Stimulated activated effector memory CD8-positive, alpha-beta T cell treated with anti-CD3 and anti-CD28 coated beads, Interleukin-12 subunit alpha, Interleukin-12 subunit beta, amount 100 ng/mL, for 72 hours (primary cell): ENCODE results near the gene TRIM29.
"Not testable (repeated sequence)": the region's sequence is repeated elsewhere in the genome, so short reads cannot be mapped to it uniquely, and the experiment has no call there.

Source experiments
- ATAC-seq: fragments of 150-1000 bp; cut with Tn5 transposase; 2 replicates; pipeline ENCODE4 v1.10.0; 2021
- DNase-seq, 2 donors: peaks; one replicate each; pipeline ENCODE4 v3.0.0; 2021 to 2022; ENCODE audit warnings: low spot score in 2 of 2
- H3K27ac Mint-ChIP-seq: one replicate; pipeline ENCODE4 v1.8.0; 2022; ENCODE audit warnings: mild to moderate bottlenecking, mixed read lengths
- H3K36me3 Mint-ChIP-seq: one replicate; pipeline ENCODE4 v1.8.0; 2022; ENCODE audit warnings: mild to moderate bottlenecking, mixed read lengths
- H3K4me1 Mint-ChIP-seq: one replicate; pipeline ENCODE4 v1.8.0; 2022; ENCODE audit warnings: mixed read lengths
- H3K4me3 Mint-ChIP-seq: one replicate; pipeline ENCODE4 v1.8.0; 2022; ENCODE audit warnings: mild to moderate bottlenecking, mixed read lengths
- H3K9me3 Mint-ChIP-seq: one replicate; pipeline ENCODE4 v1.8.0; 2022; ENCODE audit warnings: mixed read lengths

Gene TRIM29

DNA sequence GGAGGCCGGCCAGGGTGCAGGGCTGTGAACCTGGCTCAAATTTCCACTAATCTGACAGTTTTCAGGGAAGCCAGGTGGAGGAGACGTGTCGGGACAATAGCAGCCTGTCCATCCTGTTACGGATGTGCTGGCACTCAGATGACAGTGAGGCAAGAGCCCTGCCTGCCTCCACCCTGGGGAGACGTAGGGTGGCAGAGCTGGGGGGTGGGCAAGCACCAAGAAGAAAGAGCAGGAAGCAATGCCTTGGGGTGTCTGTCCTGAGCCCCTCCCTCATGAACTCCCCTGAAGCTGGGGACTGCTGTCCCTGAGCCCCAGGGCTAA lies 10.0 kb upstream of the TRIM29 start:
- Mint-ChIP-seq H3K4me3 (no peak overlapping the region), H3K27ac (no peak overlapping the region), H3K4me1 (no peaks in the 10 kb centered on the region), H3K9me3 (peaks cover 4% of the 10 kb centered on the region), H3K36me3 (no peaks in the 10 kb centered on the region)
- DNase-seq (no peak), ATAC-seq (no peak)

DNA sequence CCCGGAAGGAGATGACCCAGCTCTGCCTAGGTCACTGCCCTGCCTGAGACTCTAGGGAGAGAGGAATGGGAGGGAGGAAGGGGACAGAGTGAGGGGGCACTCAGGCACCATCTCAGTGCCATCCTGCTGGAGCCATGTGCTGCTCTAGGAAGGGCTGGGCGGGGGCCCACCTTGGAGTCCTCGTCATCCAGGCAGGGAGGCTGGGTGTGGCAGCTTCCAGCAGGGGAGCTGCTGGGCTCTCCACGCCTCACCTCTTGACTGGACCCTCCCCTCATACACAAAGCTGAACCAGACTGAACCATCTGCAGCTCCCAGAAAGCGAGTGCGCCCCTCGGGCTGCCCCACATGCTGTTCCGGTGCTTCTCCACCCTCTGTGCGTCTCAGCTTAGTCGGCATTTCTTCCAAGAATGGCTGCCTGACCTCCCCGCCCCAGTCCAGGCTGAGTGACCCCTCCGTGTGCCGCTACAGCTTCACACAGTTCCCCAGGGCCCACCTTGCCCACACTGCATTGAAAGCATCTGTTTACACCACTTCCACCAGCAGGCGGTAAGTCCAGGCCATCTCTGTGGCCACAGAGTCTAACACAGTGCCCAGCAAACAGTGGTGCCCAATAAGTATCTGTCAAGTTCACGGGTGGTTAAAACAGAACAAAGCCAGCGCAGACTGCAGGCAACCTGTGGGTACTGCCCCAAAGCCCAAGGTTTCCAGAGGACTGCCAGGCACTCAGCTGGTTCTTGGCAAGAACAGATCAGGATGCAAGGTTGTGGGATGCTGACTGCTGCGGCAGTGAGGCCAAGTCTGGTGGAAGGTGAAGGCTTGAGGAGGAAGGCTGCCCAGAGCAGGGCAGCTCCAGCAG lies 9.4 kb upstream of the TRIM29 start:
- DNase-seq = no peak
- Mint-ChIP-seq H3K9me3 (peaks cover 4% of the 10 kb centered on the region), H3K4me1 (no peaks in the 10 kb centered on the region), H3K27ac (no peak overlapping the region), H3K36me3 (no peaks in the 10 kb centered on the region), H3K4me3 (no peak overlapping the region)
- peak; percentile 40 for ATAC-seq

DNA sequence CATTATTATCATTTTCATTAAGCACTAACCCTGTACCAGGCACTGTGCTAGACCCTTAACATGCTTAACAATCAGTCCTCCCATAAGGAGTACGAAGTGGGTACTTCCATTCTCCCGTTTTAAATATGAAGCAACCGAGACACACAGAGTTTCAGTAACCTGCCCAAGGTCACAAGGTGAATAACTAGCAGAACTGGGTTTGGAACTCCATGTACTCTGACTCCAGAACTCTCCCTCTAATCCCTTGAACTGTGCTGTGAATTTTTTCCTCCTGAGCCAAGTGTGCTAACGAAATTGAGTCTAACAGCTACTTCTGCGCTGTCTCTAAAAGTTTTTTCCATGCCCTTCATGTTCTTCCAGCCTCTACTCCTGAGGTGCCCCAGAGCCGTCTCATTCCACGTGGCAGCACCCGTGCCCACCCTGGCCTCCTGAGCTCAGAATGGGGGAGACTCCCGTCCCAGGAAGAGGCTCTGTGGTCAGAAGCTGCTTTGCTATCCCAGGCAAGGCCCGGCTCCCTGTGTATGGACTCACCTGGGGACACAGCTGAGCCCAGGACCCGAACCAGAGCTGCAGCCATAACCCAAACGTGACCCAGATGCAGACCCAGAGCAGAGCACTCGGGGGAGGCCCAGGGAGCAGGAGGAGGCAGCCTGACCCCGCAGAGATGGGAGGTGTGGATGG lies 8.6 kb upstream of the TRIM29 start:
- no peak for ATAC-seq
- H3K9me3 Mint-ChIP-seq = peaks cover 4% of the 10 kb centered on the region
- H3K36me3 Mint-ChIP-seq = no peaks in the 10 kb centered on the region
- no peaks in the 10 kb centered on the region for H3K4me1 Mint-ChIP-seq
- H3K27ac Mint-ChIP-seq = no peak overlapping the region
- peak in 1 of 2 donors; percentile 30 for DNase-seq
- H3K4me3 Mint-ChIP-seq = no peak overlapping the region

DNA sequence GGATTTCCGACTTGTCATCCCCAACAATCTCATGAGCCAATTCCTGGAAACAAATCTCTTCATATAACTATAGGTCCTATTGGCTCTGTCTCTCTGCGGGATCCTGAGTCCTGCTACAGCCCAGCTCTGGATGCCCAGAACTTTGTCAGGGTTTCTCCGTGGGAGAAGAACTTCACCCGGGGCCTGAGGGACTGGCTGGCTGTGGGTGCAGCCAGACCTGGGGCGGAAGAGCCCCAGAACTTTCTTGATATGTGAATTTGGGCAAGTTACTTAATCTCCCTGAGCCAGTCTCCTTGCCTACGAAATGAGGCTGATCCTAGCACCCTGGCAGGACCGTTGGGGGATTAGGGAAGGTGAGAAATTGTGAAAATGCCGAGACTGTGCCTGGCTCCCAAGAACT lies 6.6 kb upstream of the TRIM29 start:
- ATAC-seq (no peak), DNase-seq (no peak)
- H3K27ac Mint-ChIP-seq = no peak overlapping the region
- H3K4me3 Mint-ChIP-seq = no peak overlapping the region
- H3K9me3 Mint-ChIP-seq = no peaks in the 10 kb centered on the region
- H3K36me3 Mint-ChIP-seq = no peaks in the 10 kb centered on the region
- no peaks in the 10 kb centered on the region for H3K4me1 Mint-ChIP-seq

DNA sequence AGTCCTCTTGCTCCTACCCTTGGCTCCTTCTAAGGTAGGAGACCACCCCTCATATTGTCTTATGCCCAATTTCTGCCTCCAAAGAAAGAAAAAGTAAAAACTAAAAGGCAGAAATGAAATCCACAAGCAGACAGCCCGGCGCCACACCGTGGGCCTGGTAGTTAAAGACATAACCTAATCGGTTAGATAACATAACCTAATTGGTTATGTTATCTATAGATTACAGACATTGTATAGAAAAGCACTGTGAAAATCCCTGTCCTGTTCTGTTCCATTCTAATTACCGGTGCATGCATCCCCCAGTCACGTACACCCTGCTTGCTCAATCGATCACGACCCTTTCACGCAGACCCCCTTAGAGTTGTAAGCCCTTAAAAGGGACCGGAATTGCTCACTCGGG lies 5.6 kb upstream of the TRIM29 start:
- not testable (repeated sequence) for H3K4me1 Mint-ChIP-seq, H3K4me3 Mint-ChIP-seq, H3K36me3 Mint-ChIP-seq, H3K9me3 Mint-ChIP-seq, DNase-seq, H3K27ac Mint-ChIP-seq, ATAC-seq

DNA sequence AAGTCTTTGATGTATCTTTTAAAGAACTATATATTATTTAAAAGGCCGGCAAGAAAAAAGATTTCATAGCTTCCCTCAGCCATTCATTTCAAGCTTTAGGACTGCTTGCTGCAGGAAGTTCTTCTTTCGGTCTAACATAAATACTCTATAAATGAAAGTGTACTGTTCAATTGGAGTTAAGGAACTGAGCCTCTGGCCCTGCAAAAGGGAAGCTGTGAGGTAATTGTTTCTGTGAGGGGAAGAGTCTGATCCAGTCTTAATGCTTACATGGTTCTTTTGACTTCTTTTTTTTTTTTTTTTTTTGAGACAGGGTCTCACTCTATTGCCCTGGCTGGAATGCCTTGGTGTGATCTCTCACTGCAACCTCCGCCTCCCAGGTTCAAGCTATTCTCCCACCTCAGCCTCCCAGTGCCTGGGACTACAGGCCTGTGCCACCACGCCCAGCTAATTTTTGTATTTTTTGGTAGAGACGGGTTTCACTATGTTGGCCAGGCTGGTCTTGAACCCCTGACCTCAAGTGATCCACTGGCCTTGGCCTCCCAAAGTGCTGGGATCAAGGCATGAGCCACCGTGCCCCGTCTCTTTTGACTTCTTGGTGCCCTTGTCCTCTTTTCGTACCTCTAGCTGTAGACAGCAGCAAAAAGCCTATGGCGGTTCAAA lies 4.7 kb upstream of the TRIM29 start:
- no peak overlapping the region for H3K4me3 Mint-ChIP-seq

DNA sequence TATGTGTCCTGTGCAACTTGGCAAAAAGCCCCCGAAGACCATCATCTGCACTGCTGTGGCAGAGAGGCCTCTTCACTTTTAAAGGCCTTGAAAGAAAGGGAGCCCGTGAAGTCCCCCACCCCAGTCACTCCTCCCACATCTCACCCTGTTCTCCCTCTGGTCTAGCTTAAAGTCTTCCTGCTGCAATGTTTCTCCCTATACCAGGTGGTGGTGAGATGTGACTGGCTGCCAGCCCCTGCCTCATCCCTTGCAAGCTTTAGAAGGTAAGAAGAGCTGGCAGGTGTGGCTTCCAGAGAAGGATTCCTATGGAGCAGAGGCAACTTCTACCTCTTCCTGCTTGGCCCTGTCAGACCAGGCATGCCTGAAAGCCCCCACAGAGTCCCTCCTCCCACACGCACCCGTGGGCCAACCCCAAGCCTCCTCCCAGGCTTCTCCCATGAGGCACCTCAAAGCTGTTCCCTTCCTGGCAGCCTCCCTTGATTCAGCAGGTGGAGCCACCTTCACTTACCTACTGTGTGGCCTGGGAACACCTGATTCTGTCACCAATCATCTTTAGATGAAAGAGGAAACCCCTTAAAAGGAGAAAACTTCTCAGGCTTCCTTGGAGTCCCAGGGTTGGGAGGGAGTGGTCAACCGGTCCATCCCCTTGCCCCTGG lies 4.0 kb upstream of the TRIM29 start:
- no peak overlapping the region for H3K27ac Mint-ChIP-seq
- no peak for ATAC-seq
- no peak overlapping the region for H3K4me3 Mint-ChIP-seq
- no peaks in the 10 kb centered on the region for H3K36me3 Mint-ChIP-seq
- no peaks in the 10 kb centered on the region for H3K4me1 Mint-ChIP-seq
- DNase-seq = no peak
- H3K9me3 Mint-ChIP-seq = no peaks in the 10 kb centered on the region

More for the DNA sequence above, 4.7 kb upstream of the TRIM29 start:
- DNase-seq = no peak
- Mint-ChIP-seq H3K4me1 (no peaks in the 10 kb centered on the region), H3K9me3 (no peaks in the 10 kb centered on the region), H3K27ac (no peak overlapping the region), H3K36me3 (no peaks in the 10 kb centered on the region)
- ATAC-seq = no peak

DNA sequence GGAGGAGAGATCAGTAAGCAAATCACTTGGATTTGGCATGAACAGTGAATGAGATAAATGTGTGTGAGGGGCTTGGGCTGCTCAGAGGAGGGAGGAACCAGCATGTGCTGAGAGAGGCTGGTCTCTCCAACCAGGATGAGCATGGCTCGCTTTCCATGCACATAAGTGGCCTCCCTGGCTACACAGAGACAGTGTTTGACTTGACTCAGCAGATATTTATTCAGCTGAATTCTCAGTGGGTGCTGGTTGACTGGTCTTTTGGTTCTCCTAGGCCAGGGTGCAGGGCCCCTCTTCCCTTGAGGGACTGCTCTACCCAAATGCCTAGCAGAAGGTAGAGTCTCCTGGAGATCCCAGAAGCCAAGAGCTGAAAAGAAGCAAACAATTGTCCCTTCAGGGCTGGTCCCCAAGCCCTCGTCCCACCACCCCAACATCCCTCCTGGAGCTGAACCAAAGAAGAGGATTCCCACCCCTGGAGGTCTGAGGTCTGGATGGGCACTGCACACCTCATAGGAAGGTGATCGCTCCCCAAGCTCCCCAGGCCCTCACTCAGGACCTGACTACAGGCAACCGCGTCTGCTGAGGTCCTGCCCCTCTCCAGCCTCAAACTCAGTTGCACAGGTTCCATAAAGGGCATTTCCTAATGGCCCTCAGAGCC lies 3.3 kb upstream of the TRIM29 start:
- H3K9me3 Mint-ChIP-seq = no peaks in the 10 kb centered on the region
- no peak overlapping the region for H3K27ac Mint-ChIP-seq
- ATAC-seq = no peak
- H3K36me3 Mint-ChIP-seq = no peaks in the 10 kb centered on the region
- H3K4me1 Mint-ChIP-seq = no peaks in the 10 kb centered on the region
- peak in 1 of 2 donors; percentile 38 for DNase-seq
- no peak overlapping the region for H3K4me3 Mint-ChIP-seq

DNA sequence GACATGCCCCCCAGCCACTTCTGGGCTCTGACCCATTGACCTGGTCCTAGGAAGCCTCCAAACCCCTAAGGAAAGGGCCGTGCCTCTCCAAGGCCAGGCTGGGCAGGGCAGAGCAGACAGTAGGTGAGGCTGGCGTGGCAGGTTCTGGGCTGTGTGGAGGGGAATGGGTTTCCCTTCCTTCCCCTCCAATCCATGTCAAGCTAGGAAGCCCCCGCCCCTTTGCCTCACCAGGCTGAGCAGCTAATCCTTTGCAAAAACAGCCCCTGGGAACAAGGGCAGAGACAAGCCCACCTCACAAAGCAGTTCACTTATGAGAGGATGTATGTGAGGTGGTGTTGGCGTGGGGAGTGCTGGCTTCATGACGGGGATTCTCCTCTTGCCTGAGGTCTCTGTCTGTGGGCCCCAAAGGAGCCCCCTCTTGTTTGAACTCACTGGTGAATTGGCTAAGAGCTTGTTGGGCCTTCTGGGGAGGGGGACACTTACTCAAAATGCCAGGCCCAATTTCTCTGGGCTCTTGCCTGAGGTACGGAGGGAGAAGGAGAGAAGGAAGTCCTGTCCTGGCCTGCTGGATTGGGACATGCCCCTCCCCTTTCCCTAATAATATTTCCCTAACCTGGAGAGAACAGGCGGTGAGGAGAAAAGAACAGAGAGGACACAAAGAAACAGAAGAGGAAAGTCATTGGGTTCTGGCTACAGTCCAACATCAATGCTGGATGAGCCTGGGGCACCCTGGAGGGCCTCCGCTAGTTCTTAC lies 1.6 kb upstream of the TRIM29 start:
- H3K27ac Mint-ChIP-seq = no peak overlapping the region
- no peak for DNase-seq
- H3K4me3 Mint-ChIP-seq = no peak overlapping the region
- no peaks in the 10 kb centered on the region for H3K9me3 Mint-ChIP-seq
- ATAC-seq = no peak
- no peaks in the 10 kb centered on the region for H3K4me1 Mint-ChIP-seq
- no peaks in the 10 kb centered on the region for H3K36me3 Mint-ChIP-seq

DNA sequence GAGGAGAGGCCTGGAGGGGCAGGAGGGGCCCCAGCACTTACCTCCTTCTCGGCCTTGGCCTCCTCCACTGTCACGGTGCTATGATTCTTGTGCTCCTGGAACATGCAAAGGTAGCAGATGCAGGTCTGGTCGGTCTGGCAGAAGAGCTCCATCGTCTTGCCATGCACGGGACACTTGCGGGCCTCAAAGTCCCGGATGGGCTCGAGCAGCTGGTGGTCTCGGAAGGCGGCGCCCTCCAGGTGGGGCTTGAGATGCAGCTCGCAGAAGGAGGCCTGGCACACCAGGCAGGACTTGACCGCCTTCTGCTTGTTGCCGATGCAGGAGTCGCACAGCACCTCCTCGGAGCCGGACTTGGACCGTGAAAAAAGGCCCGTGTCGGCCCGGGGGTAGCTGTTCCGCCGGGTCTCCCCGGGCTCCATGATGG lies 714 bp downstream of the TRIM29 start:
- no peaks in the 10 kb centered on the region for H3K9me3 Mint-ChIP-seq
- peak in 1 of 2 donors; percentile 38 for DNase-seq

DNA sequence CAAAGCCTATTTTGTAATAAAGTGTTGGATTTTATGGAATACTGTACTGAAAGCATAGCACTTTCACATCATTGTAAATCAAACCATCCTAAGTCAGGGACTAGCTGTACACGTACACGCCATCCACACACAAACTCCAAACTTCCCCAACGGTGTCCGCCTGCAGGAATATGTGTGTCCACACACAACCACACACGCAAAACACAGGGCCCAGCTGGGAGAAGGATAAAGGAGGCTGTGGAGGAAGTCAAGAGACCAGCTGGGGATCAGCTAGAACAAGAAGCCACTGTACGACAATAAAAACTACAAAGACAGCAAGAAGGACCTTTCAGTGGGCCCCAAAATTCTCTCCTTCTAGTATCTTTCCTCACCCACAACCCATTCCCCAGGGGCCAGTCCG lies 1.6 kb downstream of the TRIM29 start:
- Mint-ChIP-seq H3K27ac (no peak overlapping the region), H3K4me1 (no peaks in the 10 kb centered on the region), H3K4me3 (no peak overlapping the region), H3K36me3 (no peaks in the 10 kb centered on the region), H3K9me3 (no peaks in the 10 kb centered on the region)
- ATAC-seq (no peak), DNase-seq (peak in 1 of 2 donors; percentile 26)

More for the DNA sequence above, 714 bp downstream of the TRIM29 start:
- Mint-ChIP-seq H3K4me1 (no peaks in the 10 kb centered on the region), H3K4me3 (no peak overlapping the region), H3K36me3 (no peaks in the 10 kb centered on the region), H3K27ac (no peak overlapping the region)
- ATAC-seq = no peak

DNA sequence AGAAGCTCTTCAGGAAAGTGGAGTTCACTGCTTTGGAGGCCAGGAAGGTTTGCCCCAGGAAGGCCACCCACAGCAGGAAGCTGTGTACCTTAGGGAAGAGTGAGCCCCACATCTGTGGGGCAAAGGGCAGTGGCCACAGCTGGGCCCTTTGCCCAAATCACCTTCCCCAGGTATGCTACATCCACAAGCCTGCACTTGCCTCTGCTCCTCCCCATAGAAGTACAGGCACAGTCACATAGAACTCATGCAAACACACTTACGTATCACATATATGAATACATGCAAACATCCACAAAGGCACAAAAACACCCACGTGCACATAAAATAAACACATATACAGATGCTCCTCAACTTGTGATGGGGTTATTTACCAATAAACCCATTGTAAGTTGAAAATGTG lies 2.1 kb downstream of the TRIM29 start:
- no peak overlapping the region for H3K4me3 Mint-ChIP-seq
- H3K9me3 Mint-ChIP-seq = no peaks in the 10 kb centered on the region
- no peaks in the 10 kb centered on the region for H3K4me1 Mint-ChIP-seq
- H3K27ac Mint-ChIP-seq = no peak overlapping the region
- H3K36me3 Mint-ChIP-seq = no peaks in the 10 kb centered on the region
- DNase-seq = no peak
- ATAC-seq = no peak

DNA sequence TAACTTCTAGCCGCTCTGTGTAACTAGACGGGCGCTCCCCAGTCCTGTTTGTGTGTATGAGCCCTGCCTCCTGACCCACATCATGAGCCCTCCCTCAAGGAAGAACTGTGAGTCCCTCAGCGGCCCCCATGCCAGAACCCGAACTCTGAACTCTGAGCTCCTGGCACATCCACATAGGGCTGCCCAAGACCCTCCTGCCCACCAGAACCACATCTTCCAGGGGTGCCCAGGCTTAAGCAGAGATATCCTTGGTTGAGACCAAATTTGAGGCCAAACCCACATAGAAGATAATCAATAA lies 3.0 kb downstream of the TRIM29 start:
- no peak overlapping the region for H3K4me3 Mint-ChIP-seq
- H3K4me1 Mint-ChIP-seq = no peaks in the 10 kb centered on the region
- no peaks in the 10 kb centered on the region for H3K9me3 Mint-ChIP-seq
- DNase-seq (no peak), ATAC-seq (no peak)
- no peaks in the 10 kb centered on the region for H3K36me3 Mint-ChIP-seq
- H3K27ac Mint-ChIP-seq = no peak overlapping the region

DNA sequence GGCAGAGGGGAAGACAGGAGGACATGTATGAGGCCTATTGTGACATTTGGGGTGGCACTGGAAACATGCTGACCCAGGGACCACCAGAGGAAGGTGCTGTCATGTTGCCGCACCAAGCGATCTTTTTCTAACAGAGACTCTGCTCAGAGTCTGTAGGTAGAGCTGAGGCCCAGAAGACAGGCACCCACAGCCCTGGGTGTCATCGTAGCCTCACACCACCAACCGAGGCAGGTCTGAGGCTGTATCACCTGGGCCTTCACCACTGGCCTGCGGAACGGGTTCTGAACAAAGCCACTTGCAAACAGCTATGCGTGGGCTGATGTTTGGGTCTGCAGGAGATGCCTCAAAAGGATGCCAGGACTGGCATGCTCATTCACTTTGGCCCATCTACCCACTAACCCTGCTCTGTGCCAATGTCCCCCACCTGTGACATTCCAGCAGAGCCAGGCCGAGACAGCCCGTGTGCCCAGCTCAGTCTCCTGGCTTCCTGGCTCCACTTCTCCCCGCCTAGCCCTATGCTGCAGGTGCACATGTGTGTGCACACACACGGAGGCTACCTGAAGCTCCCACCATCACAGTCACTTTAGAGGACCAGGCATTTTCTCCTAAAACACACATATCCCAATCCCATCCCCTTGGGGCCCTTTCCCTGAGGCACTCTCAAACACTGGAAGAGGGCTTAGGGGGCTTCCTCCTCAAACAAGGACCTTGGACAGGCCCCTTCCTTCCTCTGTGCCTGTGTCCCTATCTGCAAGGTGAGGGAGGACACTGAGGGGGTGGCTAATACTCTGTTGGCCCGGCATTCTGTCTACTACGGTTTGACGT lies 3.6 kb downstream of the TRIM29 start:
- ATAC-seq = no peak
- Mint-ChIP-seq H3K27ac (no peak overlapping the region), H3K9me3 (no peaks in the 10 kb centered on the region), H3K36me3 (no peaks in the 10 kb centered on the region), H3K4me3 (no peak overlapping the region), H3K4me1 (no peaks in the 10 kb centered on the region)
- no peak for DNase-seq
